HG03064 (cell line): ENCODE results near the gene CABLES2.

Source experiments
- ATAC-seq: cut with Tn5 transposase; IDR thresholded peaks from one replicate; pipeline ENCODE4 v1.9.1; 2021; ENCODE audit warnings: low read depth; ENCODE audit not compliant: unreplicated experiment

CABLES2 gene

DNA sequence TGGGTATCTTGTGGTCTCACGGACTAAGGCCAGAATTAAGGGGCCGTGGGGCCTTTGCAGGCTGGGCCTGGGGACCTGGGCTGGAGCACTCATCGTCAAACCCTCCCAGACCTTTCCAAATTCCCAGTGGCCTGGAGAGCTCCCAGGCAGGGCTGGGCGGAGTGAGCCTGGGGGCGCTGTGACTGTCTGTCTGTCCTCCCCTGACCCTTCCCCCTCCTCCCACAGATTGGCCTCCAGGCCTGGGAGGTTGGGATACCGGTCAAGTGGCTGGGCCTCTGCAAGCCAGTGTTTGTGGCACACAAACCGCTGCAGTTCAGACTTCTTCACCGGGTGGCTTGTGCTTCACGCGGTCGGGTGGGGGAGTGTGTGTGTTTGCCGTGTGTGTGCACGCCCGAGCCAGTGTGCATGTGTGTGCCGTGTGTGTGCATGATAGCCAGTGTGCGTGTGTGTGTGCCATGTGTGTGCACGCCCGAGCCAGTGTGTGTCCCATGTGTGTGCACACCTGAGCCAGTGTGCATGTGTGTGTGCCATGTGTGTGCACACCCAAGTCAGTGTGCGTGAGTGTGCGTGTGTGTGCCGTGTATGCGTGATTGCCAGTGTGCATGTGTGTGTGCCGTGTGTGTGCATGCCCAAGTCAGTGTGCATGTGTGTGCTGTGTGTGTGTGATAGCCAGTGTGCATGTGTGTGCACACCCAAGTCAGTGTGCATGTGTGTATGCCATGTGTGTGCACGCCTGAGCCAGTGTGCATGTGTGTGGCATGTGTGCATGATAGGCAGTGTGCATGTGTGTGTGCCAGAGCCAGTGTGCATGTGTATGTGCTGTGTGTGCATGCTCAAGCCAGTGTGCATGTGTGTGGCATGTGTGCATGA, 14.0 kb upstream of the CABLES2 start:
- ATAC-seq, result no peak

DNA sequence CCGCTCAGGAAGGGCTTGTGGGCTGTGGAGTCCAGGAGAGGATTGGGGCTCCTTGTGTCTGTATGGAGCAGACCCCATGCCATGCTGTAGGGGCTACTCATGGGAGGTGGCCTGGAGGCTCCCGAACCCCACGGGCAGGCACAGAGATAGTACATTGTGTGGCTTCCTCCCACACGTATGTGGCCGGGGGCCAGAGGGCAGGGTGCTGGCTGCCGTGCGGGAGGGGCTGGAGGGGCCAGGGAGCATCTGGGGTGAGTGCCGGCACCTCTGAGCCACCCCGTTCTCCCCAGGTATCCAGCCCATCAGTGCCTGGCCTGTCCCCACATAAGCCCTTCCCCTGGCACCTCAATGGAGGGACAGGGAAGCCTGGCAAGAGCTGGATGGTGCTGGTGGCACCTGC, 12.7 kb upstream of the CABLES2 start:
- ATAC-seq, result no peak

DNA sequence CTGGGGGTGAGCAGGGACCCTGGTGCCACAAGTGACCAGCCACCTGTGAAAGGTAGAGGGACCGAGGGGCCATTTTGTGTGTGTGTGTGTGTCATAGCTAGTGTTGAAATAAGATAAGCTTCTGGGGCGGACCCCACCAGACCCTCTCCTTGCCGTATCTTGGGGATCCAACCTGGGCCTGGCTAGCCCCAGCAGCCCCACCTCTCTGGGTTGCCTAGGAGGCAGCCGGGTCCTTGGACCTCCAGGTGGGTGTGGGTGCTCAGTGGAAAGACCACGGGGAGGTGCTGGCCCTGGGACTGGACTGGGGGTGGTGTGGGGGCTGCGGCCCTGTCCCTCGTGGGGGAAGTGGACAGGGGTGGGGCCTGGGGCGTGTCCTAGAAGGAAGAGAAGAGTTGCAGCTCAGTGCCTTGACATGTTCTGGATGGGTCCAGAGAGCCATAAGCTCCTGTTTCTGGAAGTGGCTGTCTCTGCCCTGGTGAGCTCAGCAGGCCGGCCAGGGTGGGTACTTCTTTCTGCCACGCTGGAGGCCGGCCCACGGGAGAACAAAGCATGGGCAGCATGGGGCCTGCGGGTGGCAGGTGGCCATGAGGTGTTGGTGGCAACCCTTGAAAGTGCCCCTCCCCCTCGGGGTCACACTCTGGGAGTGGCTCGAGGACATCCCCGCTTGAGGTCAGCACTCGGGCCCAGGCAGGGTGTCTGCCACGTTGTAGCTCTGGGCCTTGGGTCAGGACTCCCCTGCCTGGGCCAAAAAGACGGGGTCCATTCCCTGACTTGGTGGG, 11.8 kb upstream of the CABLES2 start:
- ATAC-seq, result no peak

DNA sequence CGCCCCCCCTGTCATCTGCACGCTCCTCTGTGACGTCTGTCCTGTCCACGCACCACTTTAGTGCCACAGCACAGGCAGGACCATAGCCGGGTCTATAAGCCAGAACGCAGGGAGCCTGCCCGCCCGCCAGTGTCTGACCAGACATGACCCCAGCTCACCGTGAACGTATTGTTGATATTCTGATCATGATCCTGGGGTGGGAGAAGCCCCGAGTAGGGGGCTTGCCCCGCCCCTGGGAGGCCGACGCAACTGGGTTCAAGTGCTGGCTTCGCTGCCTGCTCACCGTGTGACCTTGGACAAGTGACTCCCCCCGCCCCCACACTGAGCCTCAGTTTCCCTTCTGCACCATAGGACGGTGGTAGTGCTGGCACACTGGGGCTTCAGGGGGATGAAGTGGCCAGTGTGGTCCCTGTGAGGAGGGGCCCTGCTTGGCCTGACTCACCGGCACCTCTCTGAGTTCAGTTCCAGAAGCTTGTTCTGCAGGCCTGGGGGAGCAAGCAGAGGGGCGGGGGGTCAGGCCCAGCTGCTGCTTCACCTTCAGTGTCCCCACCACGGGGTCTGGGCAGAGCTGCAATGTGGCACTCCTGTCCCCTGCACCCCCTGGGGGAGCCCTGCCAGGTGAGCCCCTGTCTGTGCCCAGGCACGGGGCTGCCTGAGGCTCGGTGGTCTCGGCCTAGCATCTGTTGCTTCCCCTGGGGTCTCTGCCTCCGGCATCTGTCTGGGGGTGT, 11.1 kb upstream of the CABLES2 start:
- ATAC-seq, result no peak

DNA sequence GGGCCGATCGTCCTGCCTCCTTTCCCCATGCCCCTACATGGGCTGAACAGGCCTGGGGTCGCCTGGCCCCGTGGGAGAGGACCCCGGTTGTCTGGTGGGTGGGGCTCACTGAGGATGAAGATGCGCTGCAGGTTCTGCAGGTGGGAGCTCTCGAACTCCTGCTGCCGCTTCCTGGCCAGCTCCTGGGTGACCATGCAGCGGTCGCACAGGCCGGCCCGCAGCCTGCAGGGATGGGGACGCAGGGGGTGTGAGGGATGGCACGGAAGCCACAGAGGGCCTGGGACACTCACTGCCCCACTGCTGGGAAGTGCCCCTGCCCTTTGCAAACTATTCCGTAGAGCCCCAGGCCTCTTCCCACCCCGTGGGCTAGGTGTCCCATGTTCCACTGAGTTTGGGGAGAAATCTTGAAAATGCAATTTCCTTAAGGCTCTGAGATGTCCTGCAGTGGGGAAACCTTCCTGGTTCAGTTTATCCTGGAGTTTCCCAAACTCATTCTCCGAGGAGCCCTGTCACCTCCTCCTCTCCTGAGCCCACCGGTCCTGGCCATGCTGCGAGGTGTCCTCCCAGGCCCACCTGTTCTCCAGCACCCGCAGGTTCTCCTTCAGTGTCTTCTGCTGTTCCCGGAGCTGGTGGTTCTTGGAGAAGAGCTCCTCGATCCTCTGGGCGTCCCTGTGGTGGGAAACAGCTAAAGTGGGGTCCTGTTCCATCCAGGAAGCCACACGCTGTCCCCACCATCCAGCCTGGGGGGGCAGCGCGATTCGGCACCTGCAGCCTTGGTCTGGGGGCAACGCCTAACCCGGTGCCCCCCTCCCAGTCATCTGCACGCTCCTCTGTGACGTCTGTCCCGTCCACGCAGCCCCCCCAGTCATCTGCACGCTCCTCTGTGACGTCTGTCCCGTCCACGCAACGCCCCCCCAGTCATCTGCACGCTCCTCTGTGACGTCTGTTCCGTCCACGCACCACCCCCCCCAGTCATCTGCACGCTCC, 9.9 kb upstream of the CABLES2 start:
- ATAC-seq, result no peak

DNA sequence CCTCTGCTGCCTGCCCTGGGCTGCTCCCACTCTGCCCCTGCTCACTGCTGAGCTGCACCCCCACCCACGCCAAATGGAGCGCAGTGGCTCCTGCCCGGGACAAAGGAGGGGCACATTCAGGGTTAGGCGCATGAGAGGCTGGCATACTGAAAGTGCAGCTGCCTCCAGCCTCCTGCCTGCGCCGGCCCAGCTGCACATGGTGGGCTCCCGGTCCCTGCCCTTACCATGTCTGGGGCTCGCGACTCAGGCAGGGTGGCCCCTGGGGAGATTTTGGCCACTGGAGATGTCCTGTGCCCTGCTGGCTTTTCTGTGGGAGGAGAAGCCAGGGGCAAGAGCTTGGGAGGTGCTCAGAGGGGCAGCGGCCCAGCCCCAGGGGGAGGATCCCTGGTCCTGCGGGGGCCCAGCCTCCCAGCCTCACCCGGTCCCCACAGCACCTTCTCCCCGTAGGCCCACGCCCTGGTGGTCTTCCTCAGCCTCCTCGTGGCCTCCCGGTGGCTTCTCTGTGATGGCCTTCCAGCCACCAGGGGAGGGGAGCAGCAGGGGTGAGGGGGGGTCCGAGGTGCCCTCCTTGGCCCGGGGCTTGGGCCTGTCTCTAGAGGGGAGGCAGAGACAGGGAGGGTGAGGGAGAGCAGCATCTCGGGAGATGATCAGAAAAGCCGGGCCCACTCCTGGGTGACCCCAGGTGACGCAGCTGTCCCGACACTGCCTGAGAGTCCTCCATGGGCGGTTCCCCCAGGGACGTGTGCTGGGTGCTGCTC, 8.4 kb upstream of the CABLES2 start:
- no peak for ATAC-seq

DNA sequence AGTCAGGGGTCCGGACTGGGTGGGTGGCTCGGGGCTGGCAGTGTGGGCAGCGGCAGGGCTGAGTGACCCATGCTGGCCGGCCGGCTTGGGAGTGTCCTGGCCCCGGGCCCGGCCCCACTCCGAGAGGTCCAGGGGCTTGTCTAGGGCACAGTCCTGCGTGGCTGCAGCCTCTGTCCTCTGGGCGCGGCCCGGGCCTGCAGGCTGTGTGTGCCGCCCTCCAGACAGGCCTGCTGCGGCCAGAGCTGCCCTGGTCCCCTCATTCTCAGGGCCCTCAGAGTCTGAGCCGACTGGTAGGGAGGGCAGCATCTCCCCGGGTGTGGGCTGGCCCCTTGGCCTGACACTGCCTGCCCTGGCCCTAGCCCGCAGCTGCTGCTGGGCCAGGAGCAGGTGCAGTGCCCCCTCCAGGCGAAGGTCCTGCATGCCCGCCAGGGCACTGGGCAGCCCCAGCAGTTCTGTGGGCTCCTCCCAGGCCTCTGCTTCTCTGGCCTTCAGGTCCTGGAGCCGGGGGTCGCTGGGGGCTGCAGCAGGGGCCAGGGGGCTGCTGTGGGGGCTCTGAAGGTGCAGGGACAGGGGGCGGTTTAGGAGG, 6.9 kb upstream of the CABLES2 start:
- ATAC-seq, result no peak

DNA sequence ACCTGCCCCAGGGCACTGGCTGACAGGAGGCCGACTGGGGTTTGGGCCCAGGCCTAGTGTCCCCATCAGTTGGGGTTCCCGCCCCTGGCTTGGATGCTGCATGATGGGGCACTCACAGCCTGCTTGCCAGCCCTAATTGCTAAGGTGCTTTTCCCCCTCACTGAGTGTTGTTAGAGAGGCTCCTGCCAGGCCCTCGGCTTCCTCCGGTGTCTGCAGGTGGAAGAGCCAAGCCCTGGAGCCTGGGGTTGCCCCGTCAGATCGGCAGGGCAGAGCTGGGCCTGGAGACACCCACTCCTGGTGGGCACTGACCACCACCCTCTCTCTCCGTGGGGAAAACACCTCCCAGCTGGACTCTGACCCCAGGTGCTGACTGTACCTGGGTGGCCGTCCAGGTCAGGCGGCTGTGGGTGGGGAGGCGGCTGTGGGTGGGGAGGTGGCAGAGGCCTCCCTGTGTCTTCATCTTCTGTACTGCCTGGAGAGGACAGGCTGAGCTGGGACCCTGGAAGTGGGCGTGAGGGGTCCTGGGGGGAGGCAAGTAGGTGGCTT, 6.0 kb upstream of the CABLES2 start:
- ATAC-seq, result no peak

DNA sequence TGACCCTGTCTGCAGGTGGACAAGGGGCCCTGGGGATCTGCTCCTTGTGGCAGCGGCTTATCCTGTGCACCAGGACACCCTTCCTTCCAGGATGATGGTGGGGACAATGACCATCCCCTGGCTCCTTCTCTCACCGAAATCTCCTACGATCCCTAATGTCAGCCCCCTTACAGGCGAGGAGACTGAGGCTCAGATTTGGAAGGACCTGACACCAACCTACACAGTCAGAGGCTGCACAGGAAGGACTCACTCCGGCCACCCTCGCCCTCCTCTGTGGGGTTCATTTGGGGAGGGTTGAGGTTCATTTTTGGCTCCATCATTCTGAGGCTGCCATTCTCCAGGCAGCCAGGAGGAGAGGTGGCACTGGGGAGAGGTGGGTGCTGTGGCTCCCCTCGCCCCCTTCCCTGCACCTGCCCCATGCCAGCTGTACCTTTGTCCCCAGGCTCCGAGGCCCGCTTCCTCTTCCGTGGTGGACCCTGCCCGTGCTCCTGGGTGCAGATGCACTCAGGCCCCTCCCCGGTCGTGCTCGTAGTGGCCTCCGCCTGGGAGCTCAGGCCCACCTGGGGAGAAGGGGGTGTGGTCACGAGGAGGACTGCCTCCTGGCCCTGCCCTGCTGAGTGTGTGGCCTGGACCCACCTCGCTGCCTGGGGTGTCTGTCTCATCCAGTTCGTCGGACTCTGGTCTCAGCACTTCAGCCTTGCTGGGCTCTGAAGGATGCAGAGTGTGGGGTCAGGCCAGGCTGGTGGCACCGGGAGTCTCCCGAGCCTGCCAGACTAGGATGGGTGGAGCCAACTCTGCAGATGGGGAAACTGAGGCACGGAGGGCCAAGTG, 5.3 kb upstream of the CABLES2 start:
- no peak for ATAC-seq

DNA sequence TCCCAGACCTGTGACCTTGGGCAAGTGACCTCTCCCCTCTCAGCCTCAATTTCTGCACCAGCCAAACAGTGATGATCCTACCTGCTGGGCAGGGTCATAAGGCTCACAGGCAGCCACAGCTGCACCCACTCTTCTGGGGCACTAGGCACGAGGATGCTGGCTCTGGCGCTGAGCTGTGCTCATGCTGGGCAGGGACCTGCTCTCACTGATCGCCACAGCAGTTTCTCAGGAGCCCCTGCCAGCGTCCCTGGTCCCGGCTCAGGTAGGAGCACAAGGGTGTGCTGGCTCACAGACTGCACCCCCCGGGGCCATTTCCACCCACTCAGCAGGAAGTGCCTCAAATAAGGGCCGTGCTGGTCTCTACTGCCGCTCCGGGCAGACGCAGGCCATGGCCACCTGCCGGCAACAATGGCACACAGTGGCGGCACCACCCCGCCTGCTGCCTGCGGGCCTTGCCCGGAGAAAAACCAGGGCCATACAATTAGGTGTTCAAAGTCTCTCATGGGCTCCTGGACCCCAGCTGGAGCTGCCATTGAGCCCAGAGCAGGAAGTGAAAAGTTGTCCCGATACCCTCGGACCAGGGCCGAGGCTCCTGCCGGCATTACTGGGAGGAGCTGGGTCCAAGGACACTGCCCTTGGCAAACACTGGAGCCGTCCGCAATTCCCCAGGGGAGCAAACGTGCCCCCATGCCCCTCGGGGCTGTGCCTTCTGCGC, 4.6 kb upstream of the CABLES2 start:
- no peak for ATAC-seq

DNA sequence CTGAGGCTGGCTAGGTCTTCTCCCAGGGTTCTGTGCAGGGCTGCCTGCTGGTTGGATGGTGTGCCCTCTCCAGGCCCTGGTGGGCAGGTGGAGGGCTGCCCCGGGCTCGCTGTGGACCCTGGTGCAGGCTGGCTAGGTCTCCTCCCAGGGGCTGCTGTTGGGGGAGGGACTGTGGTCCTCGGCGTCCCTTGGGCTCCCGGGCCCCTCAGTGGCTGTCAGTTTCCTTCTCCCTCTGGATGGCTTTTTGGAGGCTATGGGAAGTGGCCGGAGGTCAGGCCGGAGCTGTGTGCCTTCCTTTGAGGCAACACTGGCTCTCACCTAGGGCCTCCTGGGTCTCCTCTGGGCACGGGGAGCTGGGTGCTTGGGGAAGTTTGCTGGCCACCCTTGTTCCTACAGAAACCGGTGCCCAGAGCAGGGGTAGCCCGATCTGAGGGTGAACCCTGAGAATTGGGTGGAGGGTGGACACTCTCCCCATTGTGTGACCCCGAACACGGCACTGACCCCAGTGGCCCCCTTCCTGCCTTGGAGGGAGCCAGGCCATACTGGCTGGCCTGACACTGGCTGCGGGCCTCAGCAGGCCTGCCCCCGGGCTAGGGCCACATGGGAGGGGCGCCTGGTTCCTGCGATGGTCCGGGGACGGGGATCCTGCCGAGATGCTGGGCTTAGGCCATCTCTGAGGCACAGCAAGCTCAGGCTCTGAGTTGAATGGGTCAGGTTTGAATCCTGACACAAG, 3.8 kb upstream of the CABLES2 start:
- no peak for ATAC-seq

DNA sequence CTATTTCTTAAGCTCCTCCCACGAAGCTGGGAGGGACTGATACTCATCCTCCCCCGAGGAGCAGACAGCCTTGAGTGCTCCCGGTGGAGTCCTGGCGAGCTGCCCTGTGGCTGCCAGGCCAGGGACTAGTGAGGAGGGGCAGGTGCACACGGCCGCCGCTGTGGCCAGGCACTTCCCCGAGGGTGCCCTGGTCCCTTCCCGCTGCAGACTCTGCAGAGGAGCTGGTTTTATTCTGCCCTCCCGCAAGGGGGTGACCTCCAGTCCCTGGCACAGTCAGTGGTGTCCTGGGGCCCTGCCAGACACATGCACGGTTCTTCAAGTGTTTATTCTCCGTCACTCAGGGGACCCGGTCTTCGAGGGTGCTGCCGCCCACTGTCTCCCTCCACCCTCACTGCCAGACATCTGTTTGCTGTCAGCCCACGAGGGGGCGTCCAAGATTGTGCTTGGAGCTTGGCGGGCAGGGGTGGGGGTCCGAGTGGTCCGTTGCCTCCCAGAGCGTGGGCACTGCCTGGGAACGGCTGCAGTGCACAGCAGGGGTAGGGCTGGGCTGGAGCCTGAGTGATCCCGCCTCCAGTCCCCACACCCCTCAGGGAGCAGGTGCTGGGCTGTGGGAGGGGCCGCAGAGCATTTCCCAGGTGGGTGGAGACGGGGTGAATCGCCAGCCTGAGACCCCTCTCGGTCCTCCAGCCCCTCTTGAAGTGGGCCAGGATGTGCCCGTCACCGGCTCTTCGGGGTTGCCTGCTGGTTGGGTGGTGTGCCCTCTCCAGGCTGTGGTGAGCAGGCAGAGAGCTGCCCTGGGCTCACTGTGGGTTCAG, 3.1 kb upstream of the CABLES2 start:
- ATAC-seq, result no peak

DNA sequence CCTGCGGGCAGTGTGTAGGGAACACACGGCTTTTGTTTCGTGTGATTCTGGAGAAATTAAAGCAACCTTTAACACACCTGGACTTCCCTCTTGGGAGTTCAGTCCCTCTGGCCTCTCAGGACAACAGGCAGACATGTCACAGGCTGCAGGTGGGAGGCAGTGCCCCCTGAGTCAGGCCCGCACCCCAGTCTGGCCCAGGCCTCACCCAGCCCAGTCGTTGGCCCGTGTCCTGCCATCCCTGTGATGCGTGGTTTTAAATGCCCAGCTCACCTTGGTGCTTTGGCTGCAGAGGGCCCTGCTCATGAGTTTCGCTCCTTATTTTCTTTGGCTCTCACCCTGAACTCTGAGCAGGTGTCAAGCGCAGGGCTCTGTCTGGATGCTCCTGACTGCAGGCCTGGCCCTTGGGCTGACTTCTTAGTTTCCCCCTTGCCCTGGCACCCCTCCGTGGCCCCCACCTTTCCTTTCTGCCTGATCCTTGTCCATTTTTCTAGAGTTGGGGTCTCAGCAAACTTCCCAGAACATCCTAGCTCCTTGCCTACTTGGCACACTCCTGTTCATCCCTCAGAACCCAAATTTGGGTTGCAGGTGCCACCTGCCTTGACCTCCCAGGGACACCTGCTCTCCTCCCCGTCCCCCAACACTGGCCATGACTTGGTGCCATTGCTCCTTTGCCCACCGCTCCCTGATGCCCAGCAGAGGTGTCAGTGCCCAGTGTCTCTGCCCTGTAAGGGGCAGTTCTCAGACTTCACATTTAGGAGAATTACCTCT, 2.2 kb upstream of the CABLES2 start:
- no peak for ATAC-seq

DNA sequence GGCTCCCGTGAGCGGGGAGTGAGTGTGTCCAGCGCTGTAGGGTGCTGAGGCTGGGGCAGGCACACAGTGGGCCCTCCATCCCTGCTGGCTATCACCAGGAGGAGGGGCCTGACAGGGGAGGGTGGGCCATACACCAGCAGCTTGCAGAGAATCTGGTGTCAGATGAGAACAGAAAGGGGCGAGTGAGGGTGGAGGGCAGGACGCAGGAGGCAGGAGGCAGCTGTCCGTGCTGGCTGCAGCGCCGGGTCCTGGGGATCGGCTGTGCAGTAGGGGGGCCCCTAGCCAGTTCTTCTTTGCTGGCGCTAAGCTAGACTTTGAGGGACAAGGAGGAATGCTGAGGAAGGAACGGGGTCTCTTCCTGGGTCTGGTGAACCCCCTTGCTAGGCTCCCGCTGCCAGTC, 1.6 kb upstream of the CABLES2 start:
- ATAC-seq, result no peak

DNA sequence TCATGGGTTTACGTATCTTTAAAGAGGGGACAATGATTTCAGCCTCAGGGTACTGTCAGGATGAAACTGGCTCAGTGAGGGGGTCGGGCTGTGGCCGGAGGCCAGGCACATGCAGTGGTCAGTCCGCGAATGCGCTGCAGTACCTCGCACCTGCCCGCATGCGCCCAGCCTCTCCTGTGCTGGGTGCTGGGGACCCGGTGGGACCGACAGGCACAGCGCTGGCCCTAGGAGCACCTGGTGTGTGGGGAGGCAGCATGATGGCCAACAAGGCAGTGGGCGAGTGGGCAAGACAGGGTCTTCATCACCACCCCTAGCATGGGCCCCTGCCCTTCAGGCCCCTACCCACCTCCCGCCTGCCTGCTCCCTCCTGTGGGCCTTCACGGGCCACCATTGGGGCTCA, 970 bp upstream of the CABLES2 start:
- ATAC-seq, result no peak
